HCT116 (cell line): ENCODE measurements around the gene OBP2B. TPM values are rescaled to one million over a fixed set of nuclear protein-coding genes. Genes with fewer than 3 reads are reported as not detected.
"Not testable (repeated sequence)": the region's sequence is repeated elsewhere in the genome, so short reads cannot be mapped to it uniquely, and the experiment has no call there.

Source experiments
- ATAC-seq: fragments of 200-7000 bp; cut with Tn5 transposase; 2 replicates; pipeline ENCODE4 v1.9.1; 2020; ENCODE audit warnings: mild to moderate bottlenecking, moderate library complexity
- BruUV-seq: library from RNA; stranded (reverse); fragments of 400-500 nt; replicated peaks from 2 replicates; lab custom pipeline; 2021; lab: Mats Ljungman, UMichigan
- CTCF ChIA-PET: fragments of 300-600 bp; sonication (Branson Sonifier 250); formaldehyde crosslinking; loops from one replicate; lab custom pipeline; 2021; ENCODE audit warnings: antibody characterized with exemption; lab: Charles Lee
- POLR2A ChIA-PET: fragments of 300-600, 350-600 bp; sonication (Branson Sonifier 250); formaldehyde crosslinking; loops from one replicate; lab custom pipeline; 2021; ENCODE audit warnings: antibody characterized with exemption; lab: Charles Lee
- RAD21 ChIA-PET, 2 experiments: fragments of 300-600 bp; sonication (Branson Sonifier 250); formaldehyde crosslinking; loops; one replicate each; lab custom pipeline; 2023; ENCODE audit warnings: low total read pairs in 2 of 2; ENCODE audit not compliant: uncharacterized antibody in 2 of 2, unreplicated experiment in 2 of 2, low non-redundant PET in 1 of 2; lab: Charles Lee
- DNase-seq: peaks from one replicate; pipeline ENCODE4 v3.0.0-alpha.2; 2010; ENCODE audit warnings: low read depth, low spot score
- H2AFZ ChIP-seq: fragments of 200-600 bp; shearing (Covaris generic), sonication (generic); 2 replicates; pipeline ENCODE4 v1.6.1; 2017; ENCODE audit warnings: low read depth, mixed run types, mixed read lengths, antibody characterized with exemption, low read length; ENCODE audit not compliant: poor library complexity, severe bottlenecking
- H3K27ac ChIP-seq: 2 replicates; pipeline ENCODE4 v1.5.1; 2012; ENCODE audit warnings: low read depth, low read length
- H3K27me3 ChIP-seq: fragments of 200-600 bp; sonication (generic); 2 replicates; pipeline ENCODE4 v1.6.1; 2016; ENCODE audit warnings: mixed run types, low read length, mixed read lengths; ENCODE audit not compliant: insufficient read depth
- H3K36me3 ChIP-seq, 2 experiments: fragments of 200-500 bp in 1 of 2; fragments of 200-600 bp in 1 of 2; sonication (Bioruptor generic) in 1 of 2; sonication (generic) in 1 of 2; 2 replicates each; pipeline versions ENCODE4 v1.5.1 to v1.6.1; 2014 to 2016; ENCODE audit warnings: low read length in 2 of 2, inconsistent platforms in 1 of 2, mixed read lengths in 1 of 2, mixed run types in 1 of 2; ENCODE audit not compliant: insufficient read depth in 2 of 2, control insufficient read depth in 1 of 2
- H3K4me1 ChIP-seq, 2 experiments: fragments of 200-600 bp in 1 of 2; sonication (generic) in 1 of 2; 2 replicates each; pipeline versions ENCODE4 v1.5.1 to v1.6.1; 2012 to 2017; ENCODE audit warnings: low read length in 2 of 2, inconsistent platforms in 1 of 2, mild to moderate bottlenecking in 1 of 2, mixed read lengths in 1 of 2, mixed run types in 1 of 2, moderate library complexity in 1 of 2; ENCODE audit not compliant: insufficient read depth in 2 of 2, control insufficient read depth in 1 of 2
- H3K4me2 ChIP-seq: fragments of 200-600 bp; sonication (generic); 2 replicates; pipeline ENCODE4 v1.6.1; 2017; ENCODE audit warnings: mixed run types, low read length, mixed read lengths
- H3K4me3 ChIP-seq, 2 experiments: fragments of 200-600 bp in 1 of 2; sonication (generic) in 1 of 2; replicated peaks in 1 of 2; 2 replicates each; pipeline ENCODE4 v1.5.1; 2011 to 2016; ENCODE audit warnings: low read length in 2 of 2, control low read depth in 1 of 2, low read depth in 1 of 2, mild to moderate bottlenecking in 1 of 2, mixed read lengths in 1 of 2, mixed run types in 1 of 2
- H3K79me2 ChIP-seq: fragments of 200-600 bp; sonication (generic); 2 replicates; pipeline ENCODE4 v1.6.1; 2017; ENCODE audit warnings: mild to moderate bottlenecking, mixed run types, low read length, moderate library complexity, mixed read lengths; ENCODE audit not compliant: insufficient read depth
- H3K9ac ChIP-seq: fragments of 200-600 bp; sonication (generic); 2 replicates; pipeline ENCODE4 v1.6.1; 2016; ENCODE audit warnings: low read length, mixed read lengths
- H3K9me2 ChIP-seq: fragments of 200-600 bp; sonication (generic), shearing (Covaris generic); 2 replicates; pipeline ENCODE4 v1.6.1; 2017; ENCODE audit warnings: mixed run types, mild to moderate bottlenecking, moderate library complexity; ENCODE audit not compliant: insufficient read depth
- H3K9me3 ChIP-seq, 2 experiments: fragments of 200-500 bp in 1 of 2; fragments of 200-600 bp in 1 of 2; sonication (Bioruptor generic) in 1 of 2; sonication (generic) in 1 of 2; 2 replicates each; pipeline ENCODE4 v1.6.1; 2014 to 2017; ENCODE audit warnings: low read length in 2 of 2, mixed read lengths in 2 of 2, inconsistent platforms in 1 of 2, low read depth in 1 of 2, mild to moderate bottlenecking in 1 of 2, mixed run types in 1 of 2, moderate library complexity in 1 of 2; ENCODE audit not compliant: control insufficient read depth in 1 of 2, insufficient read depth in 1 of 2
- H4K20me1 ChIP-seq: fragments of 200-600 bp; sonication (generic), shearing (Covaris generic); 2 replicates; pipeline ENCODE4 v1.6.1; 2017; ENCODE audit warnings: mixed run types, mild to moderate bottlenecking, moderate library complexity; ENCODE audit not compliant: insufficient read depth
- ELF1 ChIP-seq: IDR thresholded peaks from 2 replicates; pipeline ENCODE4 v1.6.1; 2012; ENCODE audit warnings: low read depth, borderline replicate concordance
- POLR2A ChIP-seq: IDR thresholded peaks from 2 replicates; pipeline ENCODE4 v1.7.0; 2011; ENCODE audit warnings: borderline replicate concordance; ENCODE audit not compliant: insufficient read depth, insufficient read length; ENCODE audit errors: extremely low read depth
- SRF ChIP-seq: IDR thresholded peaks from 2 replicates; pipeline ENCODE4 v1.6.1; 2012; ENCODE audit warnings: low read depth
- ZNF274 ChIP-seq: fragments of 200-500 bp; sonication (Bioruptor generic); IDR thresholded peaks from 2 replicates; pipeline ENCODE4 v1.6.1; 2014; ENCODE audit warnings: mild to moderate bottlenecking, low read depth, low read length, inconsistent platforms
- intact Hi-C: fragments of 100-400 bp; cut with micrococcal nuclease; formaldehyde crosslinking; loops from 2 replicates; pipeline ENCODE4 v1.10.0; 2022
- total RNA-seq: library from RNA; stranded (reverse); gene quantifications from one replicate; pipeline ENCODE4 v1.2.1, GENCODE V29; 2021; ENCODE audit not compliant: unreplicated experiment
- TF ChIP-seq, protein P1 (sequence below), 3 experiments: fragments of 200-600 bp in 1 of 3; sonication (generic) in 1 of 3; IDR thresholded peaks in 2 of 3; conservative IDR thresholded peaks in 1 of 3; 2 replicates each; pipeline ENCODE4 v1.5.1; 2012 to 2017; ENCODE audit warnings: low read depth in 2 of 3, low read length in 2 of 3, antibody characterized with exemption in 1 of 3, borderline replicate concordance in 1 of 3, control low read depth in 1 of 3, mild to moderate bottlenecking in 1 of 3, mixed read lengths in 1 of 3, mixed run types in 1 of 3, moderate library complexity in 1 of 3; ENCODE audit not compliant: insufficient read depth in 1 of 3

OBP2B gene
- total RNA-seq, 1 experiment from 2014 or later = not detected

DNA sequence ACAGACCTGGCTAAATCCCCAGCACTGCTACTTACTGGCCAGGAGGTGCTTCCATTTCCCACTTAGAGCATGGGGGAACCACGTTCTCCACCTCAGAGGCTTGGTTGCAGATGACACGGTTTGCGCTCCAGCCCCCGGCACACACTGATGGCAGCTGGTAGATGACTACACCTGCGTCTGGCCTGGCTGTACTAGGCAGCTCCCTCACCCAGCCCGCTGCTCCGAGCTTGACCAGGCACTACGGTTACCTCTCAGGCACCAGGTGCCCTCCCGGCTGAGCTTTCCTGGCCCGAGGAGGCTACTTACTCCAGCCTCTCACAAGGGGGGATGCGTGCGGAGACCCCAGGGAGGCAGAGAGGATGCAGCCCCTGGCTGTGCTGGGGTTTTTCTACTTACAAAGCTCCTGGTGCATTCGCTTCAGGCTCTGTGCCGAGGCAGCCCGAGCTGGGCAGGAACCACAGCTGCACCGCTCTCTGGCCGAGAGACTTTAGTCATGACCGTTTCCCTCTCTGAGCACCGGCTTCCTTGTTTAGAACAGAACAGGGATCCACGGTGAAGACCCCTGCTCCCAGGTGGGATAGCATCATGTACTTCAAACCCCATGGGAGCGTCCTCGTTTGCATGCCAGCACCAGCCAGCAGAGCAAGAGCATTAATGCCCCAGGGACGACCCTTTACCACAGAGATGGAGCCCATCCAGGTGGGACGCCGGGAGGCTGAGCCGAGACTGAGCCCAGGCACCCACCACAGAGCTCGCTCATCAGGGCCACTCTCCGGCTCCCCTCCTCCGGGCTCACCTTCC, 37.7 kb downstream of the OBP2B start:
- BruUV-seq = no TSS peak
- Histone ChIP-seq H3K27ac (no peak overlapping the region), H4K20me1 (no peaks in the 10 kb centered on the region), H3K4me1 (no peaks in the 10 kb centered on the region), H3K9ac (no peak overlapping the region), H3K36me3 (no peaks in the 10 kb centered on the region), H3K27me3 (0 out of 2 replicates have a peak, but pooled peaks cover 4% of the 10 kb centered on the region), H3K9me2 (no peaks in the 10 kb centered on the region), H2AFZ (no peak overlapping the region), H3K4me2 (no peak overlapping the region), H3K79me2 (no peaks in the 10 kb centered on the region), H3K9me3 (no peaks in the 10 kb centered on the region), H3K4me3 (no peak overlapping the region)
- intact Hi-C loops = no loop called here
- DNase-seq (no peak), ATAC-seq (no peak)
- POLR2A ChIA-PET = no interaction called here
- TF ChIP-seq SRF (no peak), ZNF274 (no peak)
- CTCF ChIA-PET = interaction anchor here (1.2 to 1.4 kb wide), 2 partner anchors 10 to 15 kb away, joined by 3 to 6 read pairs; no protein-coding TSS in a partner anchor
- RAD21 ChIA-PET = no interaction called here

- TF ChIP-seq, protein P1, sequence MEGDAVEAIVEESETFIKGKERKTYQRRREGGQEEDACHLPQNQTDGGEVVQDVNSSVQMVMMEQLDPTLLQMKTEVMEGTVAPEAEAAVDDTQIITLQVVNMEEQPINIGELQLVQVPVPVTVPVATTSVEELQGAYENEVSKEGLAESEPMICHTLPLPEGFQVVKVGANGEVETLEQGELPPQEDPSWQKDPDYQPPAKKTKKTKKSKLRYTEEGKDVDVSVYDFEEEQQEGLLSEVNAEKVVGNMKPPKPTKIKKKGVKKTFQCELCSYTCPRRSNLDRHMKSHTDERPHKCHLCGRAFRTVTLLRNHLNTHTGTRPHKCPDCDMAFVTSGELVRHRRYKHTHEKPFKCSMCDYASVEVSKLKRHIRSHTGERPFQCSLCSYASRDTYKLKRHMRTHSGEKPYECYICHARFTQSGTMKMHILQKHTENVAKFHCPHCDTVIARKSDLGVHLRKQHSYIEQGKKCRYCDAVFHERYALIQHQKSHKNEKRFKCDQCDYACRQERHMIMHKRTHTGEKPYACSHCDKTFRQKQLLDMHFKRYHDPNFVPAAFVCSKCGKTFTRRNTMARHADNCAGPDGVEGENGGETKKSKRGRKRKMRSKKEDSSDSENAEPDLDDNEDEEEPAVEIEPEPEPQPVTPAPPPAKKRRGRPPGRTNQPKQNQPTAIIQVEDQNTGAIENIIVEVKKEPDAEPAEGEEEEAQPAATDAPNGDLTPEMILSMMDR (IDR thresholded peaks at IDR 0.05 in 2 of 3, conservative IDR thresholded peaks at IDR 0.05 in 1 of 3; ENCODE audit: borderline replicate concordance in 1 of 3, insufficient read depth in 1 of 3, low read depth in 2 of 3, low read length in 2 of 3) = no peak
- TF ChIP-seq SRF (no peak), ELF1 (no peak), POLR2A (no peak)
- TF ChIP-seq, all 23 proteins: peak for 0
- no peak for ATAC-seq
- CTCF ChIA-PET = interaction anchor here (1.4 kb wide), 1 partner anchor 10 kb away, joined by 3 read pairs; no protein-coding TSS in a partner anchor
Observed at GRCh38 chr9:133170716-133171115, 38.3 kb downstream of the OBP2B start.

DNA sequence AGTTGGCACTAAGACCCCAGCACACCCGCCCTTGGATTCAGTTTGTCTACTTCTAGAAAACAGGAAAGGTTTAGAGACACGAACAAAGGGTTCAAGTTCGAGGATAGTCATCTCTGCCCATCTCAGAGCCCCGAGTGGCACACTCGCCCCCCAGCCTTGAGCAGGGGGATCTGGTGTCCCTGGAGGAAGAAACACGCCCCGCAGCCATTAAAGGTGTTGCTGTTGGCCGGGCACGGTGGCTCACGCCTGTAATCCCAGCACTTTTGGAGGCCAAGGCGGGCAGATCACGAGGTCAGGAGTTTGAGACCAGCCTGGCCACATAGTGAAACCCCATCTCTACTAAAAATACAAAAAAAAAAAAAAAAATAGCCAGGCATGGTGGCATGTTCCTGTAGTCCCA, 39.4 kb downstream of the OBP2B start:
- H3K27me3 ChIP-seq, DNase-seq, BruUV-seq, RAD21 ChIA-PET, POLR2A ChIA-PET, H3K9me2 ChIP-seq, CTCF ChIA-PET, H4K20me1 ChIP-seq, H3K9ac ChIP-seq, H3K9me3 ChIP-seq, intact Hi-C loops, H3K27ac ChIP-seq, H2AFZ ChIP-seq, ATAC-seq, H3K4me1 ChIP-seq, H3K4me3 ChIP-seq, H3K79me2 ChIP-seq, H3K4me2 ChIP-seq, H3K36me3 ChIP-seq: not testable (repeated sequence)

More at GRCh38 chr9:133170716-133171115, 38.3 kb downstream of the OBP2B start:
- RAD21 ChIA-PET = no interaction called here
- Histone ChIP-seq H3K9ac (no peak overlapping the region), H3K27me3 (0 out of 2 replicates have a peak, but pooled peaks cover 4% of the 10 kb centered on the region), H3K9me3 (no peaks in the 10 kb centered on the region), H3K36me3 (no peaks in the 10 kb centered on the region), H3K4me3 (no peak overlapping the region), H3K79me2 (no peaks in the 10 kb centered on the region), H4K20me1 (no peaks in the 10 kb centered on the region), H3K4me1 (no peaks in the 10 kb centered on the region), H3K9me2 (no peaks in the 10 kb centered on the region), H2AFZ (no peak overlapping the region), H3K27ac (no peak overlapping the region), H3K4me2 (no peak overlapping the region)
- BruUV-seq = no TSS peak
- intact Hi-C loops = no loop called here
- POLR2A ChIA-PET = no interaction called here
- no peak for DNase-seq
